ENCODE data around the gene MCL1.

GRCh38 chr1:150609732-150610131 is 30.3 kb upstream of the MCL1 start:
- TF ChIP-seq CTCF (IDR thresholded peaks at IDR 0.05) (no peak), POLR2AphosphoS5 (IDR thresholded peaks at IDR 0.05; ENCODE audit: low read depth, low read length) (no peak)

Measured in Panc1 (cell line).